Nephron (organoid): ENCODE measurements around the gene PKDREJ.

Experiments used
- H3K27ac Mint-ChIP-seq, 3 experiments: 2 replicates each; pipeline ENCODE4 v1.8.0; 2020; ENCODE audit warnings: mixed read lengths in 3 of 3, mild to moderate bottlenecking in 2 of 3, moderate library complexity in 1 of 3
- H3K27me3 Mint-ChIP-seq: 2 replicates; pipeline ENCODE4 v1.8.0; 2021; ENCODE audit warnings: low read depth, mild to moderate bottlenecking, moderate library complexity, mixed read lengths
- H3K36me3 Mint-ChIP-seq: 2 replicates; pipeline ENCODE4 v1.8.0; 2020; ENCODE audit warnings: low read depth, mixed read lengths
- H3K4me1 Mint-ChIP-seq: 2 replicates; pipeline ENCODE4 v1.8.0; 2020; ENCODE audit warnings: mixed read lengths
- H3K4me3 Mint-ChIP-seq, 3 experiments: 2 replicates each; pipeline ENCODE4 v1.8.0; 2020; ENCODE audit warnings: mild to moderate bottlenecking in 3 of 3, mixed read lengths in 3 of 3, moderate library complexity in 2 of 3
- H3K9me3 Mint-ChIP-seq: 2 replicates; pipeline ENCODE4 v1.8.0; 2020; ENCODE audit warnings: mixed read lengths
- CTCF ChIP-seq, 3 experiments: fragments of 200-600 bp; sonication (generic); IDR thresholded peaks; one replicate each; pipeline ENCODE4 v1.5.0; 2021; ENCODE audit warnings: antibody characterized with exemption in 3 of 3; ENCODE audit not compliant: unreplicated experiment in 3 of 3

The PKDREJ gene

DNA sequence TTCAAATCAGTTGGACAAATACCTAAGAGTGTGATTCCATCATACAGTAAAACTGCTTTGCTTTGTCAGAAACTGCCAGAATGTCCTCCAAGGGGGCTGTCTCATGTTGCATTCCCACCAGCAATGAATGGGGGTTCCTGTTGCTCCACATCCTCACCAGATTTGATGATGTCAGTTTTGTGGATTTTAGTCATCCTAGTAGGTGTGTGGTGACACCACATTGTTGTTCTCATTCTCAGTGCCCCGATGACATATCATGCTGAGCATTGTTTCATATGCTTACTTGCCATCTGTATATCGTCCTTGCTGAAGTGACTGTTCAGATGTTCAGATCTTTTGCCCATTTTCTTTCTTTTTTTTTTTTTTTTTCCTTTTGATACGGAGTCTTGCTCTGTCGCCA lies 50.1 kb downstream of the PKDREJ start:
- TF ChIP-seq CTCF (IDR thresholded peaks at IDR 0.05; ENCODE audit: unreplicated experiment in 3 of 3) = no peak
- no peaks in the 10 kb centered on the region for H3K4me1 Mint-ChIP-seq
- H3K4me3 Mint-ChIP-seq = no peak overlapping the region
- H3K27ac Mint-ChIP-seq = no peak overlapping the region
- H3K27me3 Mint-ChIP-seq = peaks cover 6% of the 10 kb centered on the region
- H3K36me3 Mint-ChIP-seq = peaks cover 88% of the 10 kb centered on the region
- H3K9me3 Mint-ChIP-seq = peaks cover 35% of the 10 kb centered on the region

- H3K36me3 Mint-ChIP-seq = peaks cover 84% of the 10 kb centered on the region
- no peaks in the 10 kb centered on the region for H3K4me1 Mint-ChIP-seq
- peaks cover 5% of the 10 kb centered on the region for H3K27me3 Mint-ChIP-seq
- H3K9me3 Mint-ChIP-seq = peaks cover 35% of the 10 kb centered on the region
- no peak for TF ChIP-seq CTCF (IDR thresholded peaks at IDR 0.05; ENCODE audit: unreplicated experiment in 3 of 3)
- H3K4me3 Mint-ChIP-seq = no peak overlapping the region
- no peak overlapping the region for H3K27ac Mint-ChIP-seq
These were observed 50.9 kb downstream of the PKDREJ start for GRCh38 chr22:46212195-46212594.

DNA sequence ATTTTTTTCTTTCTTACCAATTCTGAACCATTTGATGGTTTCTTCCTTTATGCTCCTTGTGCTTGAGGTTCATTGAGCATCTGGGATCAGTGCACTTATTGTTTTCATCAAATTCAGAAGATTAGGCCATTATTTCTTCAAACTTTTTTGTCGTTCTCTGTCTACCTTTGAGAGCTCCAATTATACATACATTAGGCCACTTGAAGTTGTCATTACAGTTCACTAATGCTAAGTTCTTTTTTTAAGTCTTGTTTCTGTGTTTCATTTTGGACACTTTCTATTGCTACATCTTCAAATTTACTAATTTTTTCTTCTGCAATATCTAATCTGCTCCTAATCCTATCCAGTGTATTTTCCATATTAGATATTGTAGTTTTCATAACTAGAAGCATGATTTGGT lies 53.9 kb downstream of the PKDREJ start:
- no peak for TF ChIP-seq CTCF (IDR thresholded peaks at IDR 0.05; ENCODE audit: unreplicated experiment in 3 of 3)
- H3K27me3 Mint-ChIP-seq = no peaks in the 10 kb centered on the region
- H3K4me1 Mint-ChIP-seq = no peaks in the 10 kb centered on the region
- H3K9me3 Mint-ChIP-seq = peaks cover 41% of the 10 kb centered on the region
- H3K36me3 Mint-ChIP-seq = peaks cover 79% of the 10 kb centered on the region
- H3K27ac Mint-ChIP-seq = no peak overlapping the region
- H3K4me3 Mint-ChIP-seq = no peak overlapping the region
